IPS-20b (cell line): ENCODE data around the gene NOL6.

Source experiments
- H3K27ac ChIP-seq: one replicate; pipeline ENCODE4 v1.5.1; 2013; ENCODE audit warnings: low read length
- H3K27me3 ChIP-seq: 2 replicates; pipeline ENCODE4 v1.6.1; 2013; ENCODE audit warnings: mild to moderate bottlenecking, low read length, inconsistent platforms; ENCODE audit not compliant: insufficient read depth
- H3K36me3 ChIP-seq: 2 replicates; pipeline ENCODE4 v1.6.1; 2013; ENCODE audit warnings: low read depth, mild to moderate bottlenecking, inconsistent platforms, low read length, moderate library complexity; ENCODE audit not compliant: insufficient read depth
- H3K4me1 ChIP-seq: 2 replicates; pipeline ENCODE4 v1.6.1; 2013; ENCODE audit warnings: mild to moderate bottlenecking, control low read depth, inconsistent platforms, low read length, moderate library complexity; ENCODE audit not compliant: insufficient read depth
- H3K4me3 ChIP-seq: 2 replicates; pipeline ENCODE4 v1.5.1; 2013; ENCODE audit warnings: mild to moderate bottlenecking, low read length, inconsistent platforms
- H3K9ac ChIP-seq: 2 replicates; pipeline ENCODE4 v1.6.1; 2013; ENCODE audit warnings: low read depth, mild to moderate bottlenecking, inconsistent platforms, low read length, moderate library complexity
- H3K9me3 ChIP-seq: 2 replicates; pipeline ENCODE4 v1.6.1; 2013; ENCODE audit warnings: mild to moderate bottlenecking, low read depth, low read length, inconsistent platforms; ENCODE audit not compliant: insufficient read depth

NOL6 gene

DNA sequence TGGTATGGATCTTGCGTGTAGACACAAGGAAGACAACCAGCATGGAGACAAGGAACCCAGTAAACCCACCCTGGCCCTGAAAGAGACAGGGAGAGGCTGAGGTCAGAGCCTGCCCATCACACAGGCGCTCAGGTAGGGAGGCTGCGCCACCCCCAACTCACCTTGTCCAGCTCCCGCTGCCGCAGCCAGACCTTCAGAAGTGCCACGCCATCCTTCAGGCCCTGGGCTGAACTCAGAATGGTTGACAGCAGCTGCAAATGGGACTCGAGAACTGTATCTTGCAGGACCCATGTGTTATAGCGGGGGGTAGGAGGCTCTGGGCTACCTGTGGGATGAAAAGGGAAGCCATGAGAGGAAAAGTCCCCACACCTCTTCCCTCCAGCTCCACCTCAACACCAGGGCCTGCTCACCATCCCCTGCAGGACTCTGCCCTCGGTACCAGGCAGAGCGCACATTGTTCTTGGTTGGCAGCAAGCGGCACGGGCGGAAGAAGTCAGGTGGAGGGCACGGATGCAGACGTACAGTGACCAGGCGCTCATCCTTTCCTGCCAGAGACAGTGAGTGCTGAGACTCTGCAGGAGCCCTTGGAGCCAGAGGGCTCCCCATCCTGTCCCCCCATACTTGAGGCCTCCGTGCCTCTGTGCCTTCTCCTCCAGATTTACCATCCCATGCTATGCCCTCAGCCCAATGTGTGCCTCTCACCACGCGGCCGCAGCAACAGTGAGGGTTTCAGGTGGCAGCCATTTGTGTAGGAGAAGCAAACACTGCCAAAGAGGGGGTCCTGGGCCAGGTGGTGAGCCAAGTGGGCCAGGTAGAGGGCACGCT is 4.7 kb downstream of the NOL6 start:
- Histone ChIP-seq H3K4me3 (no peak overlapping the region), H3K36me3 (peaks cover 83% of the 10 kb centered on the region), H3K9ac (no peak overlapping the region), H3K9me3 (no peaks in the 10 kb centered on the region), H3K27me3 (no peaks in the 10 kb centered on the region), H3K4me1 (peaks cover 2% of the 10 kb centered on the region; the same call in 1 of the 2 replicates), H3K27ac (no peak overlapping the region)

DNA sequence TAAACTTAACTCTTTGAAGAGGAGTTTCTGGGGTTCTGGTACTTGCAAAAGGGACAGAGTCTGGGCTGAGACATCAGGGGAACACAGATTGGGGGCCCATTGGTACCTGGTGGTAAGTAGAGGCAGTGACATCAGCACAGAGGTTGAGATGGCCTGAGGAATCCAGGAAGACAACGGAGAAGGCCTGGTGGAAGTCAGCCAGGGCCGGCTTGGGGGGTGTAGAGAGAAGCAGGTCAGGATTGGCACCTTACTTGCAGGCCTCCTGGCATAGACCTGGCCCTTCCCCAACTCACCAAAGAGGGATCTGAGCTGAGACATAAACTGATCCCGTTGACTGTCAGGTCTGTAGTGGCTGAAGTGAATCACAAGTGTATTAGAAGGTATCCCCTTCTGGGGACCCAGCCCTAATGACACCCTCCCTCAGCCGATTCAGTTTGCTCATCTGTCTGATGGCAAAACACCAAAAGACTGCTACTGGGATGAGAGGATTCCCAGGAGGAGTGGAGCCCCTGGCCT is 5.5 kb downstream of the NOL6 start:
- Histone ChIP-seq H3K9me3 (no peaks in the 10 kb centered on the region), H3K36me3 (peaks cover 91% of the 10 kb centered on the region), H3K4me1 (peaks cover 2% of the 10 kb centered on the region; the same call in 1 of the 2 replicates), H3K4me3 (no peak overlapping the region), H3K27ac (no peak overlapping the region), H3K27me3 (no peaks in the 10 kb centered on the region), H3K9ac (no peak overlapping the region)

DNA sequence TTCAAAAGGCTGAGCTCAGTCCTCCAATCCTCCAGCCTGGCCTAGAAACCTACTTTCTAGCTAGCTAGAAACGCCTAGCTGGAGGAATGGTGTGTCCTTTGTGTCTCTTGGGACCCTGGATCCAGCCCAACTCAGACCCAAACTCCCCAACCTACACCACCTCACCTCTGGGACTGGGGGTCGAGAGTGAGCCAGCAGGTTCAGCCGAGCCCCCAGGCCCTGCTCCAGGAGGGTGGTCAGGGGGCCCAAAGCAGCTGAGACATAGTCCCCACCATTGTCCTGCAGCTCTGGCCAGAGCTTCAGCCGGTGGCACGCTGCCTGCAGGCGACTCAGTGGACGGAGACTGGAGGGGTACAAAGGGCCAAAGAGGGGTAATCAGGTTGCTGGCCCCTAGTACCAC is 6.2 kb downstream of the NOL6 start:
- peaks cover 2% of the 10 kb centered on the region; the same call in 1 of the 2 replicates for H3K4me1 ChIP-seq
- no peak overlapping the region for H3K27ac ChIP-seq
- peaks cover 98% of the 10 kb centered on the region for H3K36me3 ChIP-seq
- H3K4me3 ChIP-seq, result no peak overlapping the region
- no peak overlapping the region for H3K9ac ChIP-seq
- no peaks in the 10 kb centered on the region for H3K9me3 ChIP-seq
- H3K27me3 ChIP-seq, result no peaks in the 10 kb centered on the region

DNA sequence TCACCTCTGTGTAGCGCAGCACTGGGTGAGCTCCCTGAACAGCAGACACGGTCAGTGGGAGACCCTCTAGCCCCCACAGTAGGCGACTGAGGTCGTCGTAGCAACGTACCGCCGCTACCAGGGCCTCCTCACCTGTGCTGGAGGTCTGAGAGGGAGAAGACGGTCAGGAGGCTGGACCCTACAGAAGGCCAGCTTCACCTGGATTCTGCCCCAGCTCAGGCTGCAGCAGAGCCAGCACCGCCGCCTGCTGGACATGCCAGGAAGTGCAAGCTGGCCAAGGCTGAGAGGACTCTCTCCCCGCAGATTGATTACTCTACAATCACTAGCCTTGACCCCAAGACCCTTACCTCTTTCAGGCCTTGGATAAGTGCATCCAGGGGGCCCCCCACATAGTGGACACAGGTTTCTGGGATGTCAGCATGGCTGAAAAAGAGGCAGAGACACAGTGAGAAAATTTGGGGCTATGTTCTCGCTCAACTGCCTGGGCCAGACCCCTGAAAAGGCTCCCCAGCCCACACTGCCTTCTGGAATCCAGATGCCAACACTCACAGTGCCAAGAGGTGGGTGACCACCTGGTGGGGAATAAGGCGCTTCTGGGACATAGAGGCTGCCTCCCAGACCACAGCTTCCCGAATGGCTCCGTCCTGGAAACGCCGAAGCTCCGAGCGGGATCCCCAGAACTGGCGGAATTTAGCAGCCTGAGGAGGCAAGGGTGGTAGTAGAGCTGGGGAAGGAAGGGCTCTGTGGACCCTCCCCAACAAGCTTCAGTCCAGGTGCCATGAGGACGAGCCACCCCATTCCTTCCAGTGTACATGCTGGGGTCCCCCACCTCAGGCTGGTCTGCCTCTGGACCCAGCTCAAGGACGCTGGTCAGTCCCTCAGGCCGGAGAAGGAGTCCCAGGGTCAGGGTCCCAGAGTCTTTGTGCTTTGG is 6.9 kb downstream of the NOL6 start:
- Histone ChIP-seq H3K4me3 (no peak overlapping the region), H3K9ac (no peak overlapping the region), H3K9me3 (no peaks in the 10 kb centered on the region), H3K4me1 (peaks cover 2% of the 10 kb centered on the region; the same call in 1 of the 2 replicates), H3K36me3 (peaks cover 98% of the 10 kb centered on the region), H3K27me3 (no peaks in the 10 kb centered on the region), H3K27ac (no peak overlapping the region)

DNA sequence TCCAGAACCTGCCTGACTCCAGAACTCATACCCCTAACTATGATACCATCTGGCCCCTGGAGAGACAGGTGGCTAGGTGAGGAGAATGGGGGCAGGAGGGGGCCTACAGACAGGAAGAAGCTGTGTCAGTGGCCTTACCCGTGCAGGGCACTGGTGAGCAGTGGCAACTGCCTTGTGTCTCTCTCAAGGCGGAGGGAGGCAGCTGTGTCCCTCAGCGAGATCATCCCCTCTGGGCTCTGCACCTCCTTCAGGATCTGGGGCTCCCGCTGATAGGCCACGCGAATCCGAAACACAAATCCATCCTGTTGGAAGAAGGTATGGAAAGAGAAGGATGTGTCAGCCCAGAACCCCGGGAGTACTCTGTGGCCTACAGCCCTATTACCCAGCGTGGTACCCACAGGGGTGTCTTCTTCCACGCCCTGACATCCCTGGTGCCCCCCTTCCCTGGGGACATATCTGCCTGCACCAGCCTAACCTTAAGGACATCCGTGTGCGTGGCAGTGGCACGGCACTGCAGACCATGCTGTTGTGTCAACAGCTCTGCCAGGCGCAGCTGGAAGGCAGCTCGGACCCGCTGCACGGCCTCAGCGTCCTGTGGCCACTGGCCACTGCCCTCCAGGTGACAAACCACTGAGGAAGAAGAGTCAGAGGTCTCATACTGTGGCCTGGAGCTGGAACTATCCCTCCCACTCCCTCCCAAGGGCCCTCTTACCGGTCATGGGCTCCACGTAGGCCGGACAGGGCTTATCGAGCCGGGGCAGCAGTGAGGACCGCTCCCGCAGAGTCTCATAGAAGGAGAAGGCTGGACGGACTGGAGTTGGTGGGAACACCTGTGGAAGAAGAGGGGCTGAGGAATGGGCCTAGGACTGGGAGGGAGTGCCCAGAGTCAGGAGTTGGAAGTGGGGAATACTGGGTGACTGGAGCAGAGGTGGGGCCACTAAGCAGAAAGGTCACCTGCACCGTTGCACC is 7.8 kb downstream of the NOL6 start:
- Histone ChIP-seq H3K27me3 (no peaks in the 10 kb centered on the region), H3K27ac (no peak overlapping the region), H3K4me1 (no peaks in the 10 kb centered on the region; the same call in 1 of the 2 replicates), H3K9ac (no peak overlapping the region), H3K9me3 (no peaks in the 10 kb centered on the region), H3K4me3 (no peak overlapping the region), H3K36me3 (peaks cover 98% of the 10 kb centered on the region)

DNA sequence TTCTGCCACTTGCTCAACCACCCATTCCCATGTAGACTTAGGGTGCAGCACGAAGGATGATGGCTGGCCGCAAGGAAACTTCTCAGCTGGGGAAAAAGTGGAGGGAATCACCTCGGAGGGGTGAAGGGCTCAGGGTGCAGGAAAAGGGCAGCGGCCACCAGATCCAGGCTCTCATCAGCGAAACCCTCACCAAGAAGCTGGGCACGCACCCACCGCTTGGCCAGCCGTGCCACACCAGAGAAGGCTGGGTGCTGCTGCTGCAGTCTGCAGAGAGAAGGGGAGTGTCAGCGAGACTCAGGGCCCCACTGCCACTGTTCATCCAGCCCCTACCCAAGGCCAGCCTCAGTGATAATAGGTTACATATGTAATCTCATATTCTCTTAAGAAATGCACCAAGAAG is 8.6 kb downstream of the NOL6 start:
- Histone ChIP-seq H3K4me3 (no peak overlapping the region), H3K4me1 (no peaks in the 10 kb centered on the region; the same call in 1 of the 2 replicates), H3K36me3 (peaks cover 97% of the 10 kb centered on the region), H3K27me3 (no peaks in the 10 kb centered on the region), H3K27ac (no peak overlapping the region), H3K9ac (no peak overlapping the region), H3K9me3 (no peaks in the 10 kb centered on the region)

DNA sequence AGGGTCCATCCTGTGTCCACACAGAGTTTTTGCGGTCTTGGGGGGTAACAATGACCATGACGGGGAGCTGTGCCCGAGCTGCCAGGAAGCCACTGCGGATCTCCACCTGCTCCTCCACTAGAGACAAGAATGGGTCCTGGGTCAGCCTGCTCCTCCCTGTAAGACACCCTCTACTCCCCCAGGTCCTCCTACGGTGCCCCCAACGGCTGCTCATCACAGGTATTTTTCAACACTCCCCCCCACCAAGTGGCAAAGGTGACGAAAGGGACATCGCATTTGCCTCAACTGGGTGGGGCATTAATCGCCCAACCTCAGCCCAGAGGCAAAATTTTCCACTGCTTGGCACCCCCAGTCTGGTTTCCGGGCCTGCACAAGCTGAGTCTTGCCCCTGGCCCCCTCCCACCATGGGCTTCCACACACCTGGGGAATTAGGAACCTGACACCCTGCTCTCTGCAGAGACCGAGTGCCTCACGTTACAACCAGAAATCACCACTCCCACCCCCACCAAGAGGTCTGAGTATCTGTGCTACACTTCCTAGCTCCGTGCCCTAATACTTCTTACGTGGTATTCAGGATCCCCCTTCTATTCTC is 9.6 kb downstream of the NOL6 start:
- Histone ChIP-seq H3K36me3 (peaks cover 87% of the 10 kb centered on the region), H3K4me1 (no peaks in the 10 kb centered on the region; the same call in 1 of the 2 replicates), H3K27me3 (no peaks in the 10 kb centered on the region), H3K9me3 (no peaks in the 10 kb centered on the region), H3K27ac (no peak overlapping the region), H3K9ac (no peak overlapping the region), H3K4me3 (no peak overlapping the region)

GRCh38 chr9:33463151-33463550 is 10.6 kb downstream of the NOL6 start:
- no peaks in the 10 kb centered on the region for H3K9me3 ChIP-seq
- H3K4me1 ChIP-seq, result no peaks in the 10 kb centered on the region; the same call in 1 of the 2 replicates
- peaks cover 77% of the 10 kb centered on the region for H3K36me3 ChIP-seq
- no peak overlapping the region for H3K9ac ChIP-seq
- H3K27me3 ChIP-seq, result no peaks in the 10 kb centered on the region
- H3K27ac ChIP-seq, result no peak overlapping the region
- no peak overlapping the region for H3K4me3 ChIP-seq

GRCh38 chr9:33461492-33461891 is 12.2 kb downstream of the NOL6 start:
- peaks cover 62% of the 10 kb centered on the region for H3K36me3 ChIP-seq
- H3K9ac ChIP-seq, result no peak overlapping the region
- no peaks in the 10 kb centered on the region for H3K9me3 ChIP-seq
- no peaks in the 10 kb centered on the region; the same call in 1 of the 2 replicates for H3K4me1 ChIP-seq
- no peaks in the 10 kb centered on the region for H3K27me3 ChIP-seq
- H3K4me3 ChIP-seq, result no peak overlapping the region
- no peak overlapping the region for H3K27ac ChIP-seq

DNA sequence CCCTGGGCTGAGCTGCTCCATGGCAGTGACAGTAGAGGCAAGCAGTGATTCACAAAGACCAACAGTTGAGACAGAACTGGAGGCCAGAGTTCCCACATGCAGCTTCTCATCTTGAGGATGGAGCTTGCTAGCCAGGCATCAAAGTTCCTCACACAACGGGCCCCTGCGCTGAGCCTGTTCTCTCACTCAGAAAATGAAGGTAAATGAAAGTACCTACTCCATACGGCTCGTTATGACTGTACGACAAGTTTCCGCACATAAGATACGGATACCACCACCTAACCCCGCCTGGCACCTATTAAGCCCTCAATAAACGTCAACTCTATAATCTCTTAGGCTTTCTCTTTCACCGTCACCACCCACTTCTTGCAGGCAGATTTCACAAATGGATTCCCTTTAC is 12.9 kb downstream of the NOL6 start:
- no peaks in the 10 kb centered on the region for H3K9me3 ChIP-seq
- no peaks in the 10 kb centered on the region; the same call in 1 of the 2 replicates for H3K4me1 ChIP-seq
- H3K4me3 ChIP-seq, result no peak overlapping the region
- peaks cover 55% of the 10 kb centered on the region for H3K36me3 ChIP-seq
- H3K27ac ChIP-seq, result no peak overlapping the region
- no peak overlapping the region for H3K9ac ChIP-seq
- H3K27me3 ChIP-seq, result no peaks in the 10 kb centered on the region
